ENCODE data around the gene DDX54. TPM values are rescaled to one million over a fixed set of nuclear protein-coding genes. Genes with fewer than 3 reads are reported as not detected.

Gene DDX54
- total RNA-seq, 1 donor from 2014 or later = 54.9 TPM

DNA sequence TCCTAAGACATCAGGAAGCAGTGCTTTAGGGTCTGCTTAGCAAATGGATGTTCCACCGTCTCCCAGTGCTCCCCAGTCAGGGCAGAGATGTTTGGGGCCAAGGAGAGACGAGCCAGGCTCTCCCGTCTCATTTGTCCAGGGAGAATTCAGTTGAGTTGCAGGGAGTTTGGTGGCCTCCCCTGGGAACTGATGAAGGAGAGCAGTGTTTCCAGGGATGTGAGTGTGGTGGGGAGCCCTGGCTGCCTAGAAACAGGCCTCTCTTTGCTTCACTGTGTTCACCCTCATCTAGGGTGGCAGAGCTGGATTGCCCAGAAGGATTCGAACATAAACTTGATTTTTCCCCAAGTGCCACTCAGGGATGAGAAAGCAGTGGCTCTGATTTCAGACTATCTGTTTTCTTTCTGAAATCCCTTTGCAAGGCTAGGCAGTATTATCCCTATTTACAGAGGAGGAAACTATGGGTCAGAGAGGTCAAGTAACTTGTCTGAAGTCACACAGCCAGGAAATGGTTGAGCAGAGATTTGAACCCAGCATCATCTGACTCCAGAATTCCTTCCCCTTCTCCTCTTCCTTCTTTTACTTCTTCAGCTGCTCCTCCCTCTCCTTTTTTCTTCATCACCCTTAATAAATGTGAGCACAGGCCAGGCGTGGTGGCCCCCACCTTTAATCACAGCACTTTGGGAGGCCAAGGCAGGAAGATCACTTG, 42.6 kb upstream of the DDX54 start:
- Histone ChIP-seq H3K36me3 (peaks cover 61% of the 10 kb centered on the region), H3K4me1 (peaks cover 77% of the 10 kb centered on the region), H3K27ac (no peak overlapping the region), H3K9me3 (no peaks in the 10 kb centered on the region), H3K27me3 (ENCODE audit: low read depth) (no peaks in the 10 kb centered on the region), H3K4me3 (no peak overlapping the region)
- DNase-seq (no peak), ATAC-seq (no peak)
- TF ChIP-seq, protein P1, sequence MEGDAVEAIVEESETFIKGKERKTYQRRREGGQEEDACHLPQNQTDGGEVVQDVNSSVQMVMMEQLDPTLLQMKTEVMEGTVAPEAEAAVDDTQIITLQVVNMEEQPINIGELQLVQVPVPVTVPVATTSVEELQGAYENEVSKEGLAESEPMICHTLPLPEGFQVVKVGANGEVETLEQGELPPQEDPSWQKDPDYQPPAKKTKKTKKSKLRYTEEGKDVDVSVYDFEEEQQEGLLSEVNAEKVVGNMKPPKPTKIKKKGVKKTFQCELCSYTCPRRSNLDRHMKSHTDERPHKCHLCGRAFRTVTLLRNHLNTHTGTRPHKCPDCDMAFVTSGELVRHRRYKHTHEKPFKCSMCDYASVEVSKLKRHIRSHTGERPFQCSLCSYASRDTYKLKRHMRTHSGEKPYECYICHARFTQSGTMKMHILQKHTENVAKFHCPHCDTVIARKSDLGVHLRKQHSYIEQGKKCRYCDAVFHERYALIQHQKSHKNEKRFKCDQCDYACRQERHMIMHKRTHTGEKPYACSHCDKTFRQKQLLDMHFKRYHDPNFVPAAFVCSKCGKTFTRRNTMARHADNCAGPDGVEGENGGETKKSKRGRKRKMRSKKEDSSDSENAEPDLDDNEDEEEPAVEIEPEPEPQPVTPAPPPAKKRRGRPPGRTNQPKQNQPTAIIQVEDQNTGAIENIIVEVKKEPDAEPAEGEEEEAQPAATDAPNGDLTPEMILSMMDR (IDR thresholded peaks at IDR 0.05) = no peak
- intact Hi-C loops (cut with DNase I) = no loop called here

DNA sequence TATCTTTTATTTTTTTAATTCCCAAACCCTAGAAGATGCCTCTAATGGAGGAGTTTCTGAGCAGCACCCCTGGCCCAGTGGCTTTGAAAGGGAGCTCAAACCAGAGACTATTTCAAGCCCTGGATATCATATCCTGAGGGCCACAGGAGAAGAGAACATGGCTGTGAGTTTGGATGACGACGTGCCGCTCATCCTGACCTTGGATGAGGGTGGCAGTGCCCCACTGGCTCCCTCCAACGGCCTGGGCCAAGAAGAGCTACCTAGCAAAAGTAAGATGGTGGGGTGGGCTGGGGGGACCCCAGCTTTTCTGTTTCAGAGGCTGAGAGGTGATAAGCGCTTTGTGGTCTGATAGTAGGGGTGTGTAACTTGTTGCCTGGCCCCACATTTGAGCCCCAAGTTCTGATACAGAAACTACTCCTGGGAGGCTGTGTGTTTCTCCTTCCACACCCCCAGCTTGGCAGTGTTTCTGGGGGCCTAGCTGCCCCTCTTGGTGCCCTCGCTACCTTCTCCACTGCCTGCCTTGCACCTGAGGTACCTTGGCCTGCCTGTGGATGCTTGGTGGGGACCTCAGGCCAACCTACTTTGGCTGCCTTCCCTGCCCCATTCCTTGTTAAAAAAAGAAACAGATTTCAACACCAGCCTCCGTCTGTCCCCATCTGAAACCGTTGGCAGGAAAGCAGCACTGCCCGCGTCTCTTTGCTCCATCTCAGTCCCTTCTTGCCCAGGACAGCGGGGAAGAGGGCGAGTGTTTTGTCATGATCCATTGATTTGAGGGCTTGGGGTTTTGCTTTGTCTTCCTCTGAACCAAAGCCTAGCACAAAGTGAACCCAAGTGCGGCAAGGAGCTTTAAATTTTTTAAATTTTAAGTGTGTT, 41.7 kb upstream of the DDX54 start:
- TF ChIP-seq, protein P1 (IDR thresholded peaks at IDR 0.05) = no peak
- ATAC-seq (no peak), DNase-seq (no peak)
- no peaks in the 10 kb centered on the region for H3K27me3 ChIP-seq (ENCODE audit: low read depth)
- H3K36me3 ChIP-seq = peaks cover 52% of the 10 kb centered on the region
- H3K4me1 ChIP-seq = peaks cover 78% of the 10 kb centered on the region
- H3K27ac ChIP-seq = peak overlapping the region; percentile 27
- H3K4me3 ChIP-seq = no peak overlapping the region
- intact Hi-C loops (cut with DNase I) = no loop called here
- no peaks in the 10 kb centered on the region for H3K9me3 ChIP-seq

DNA sequence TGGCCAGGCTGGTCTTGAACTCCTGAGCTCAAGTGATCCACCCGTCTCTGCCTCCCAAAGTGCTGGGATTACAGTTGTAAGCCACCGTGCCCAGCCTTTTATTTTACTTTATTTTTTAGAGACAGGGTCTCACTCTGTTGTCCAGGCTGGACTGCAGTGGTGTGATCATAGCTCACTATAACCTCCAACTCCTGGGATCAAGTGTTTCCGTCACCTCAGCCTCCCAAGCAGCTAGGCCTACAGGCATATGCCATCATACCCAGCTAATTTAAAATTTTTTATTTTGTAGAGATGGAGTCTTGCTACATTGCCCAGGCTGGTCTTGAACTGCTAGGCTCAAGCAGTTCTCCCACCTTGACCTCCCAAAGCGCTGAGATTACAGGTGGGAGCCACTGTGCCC, 39.7 kb upstream of the DDX54 start:
- H3K4me3 ChIP-seq = no peak overlapping the region
- peaks cover 32% of the 10 kb centered on the region for H3K36me3 ChIP-seq
- intact Hi-C loops (cut with DNase I) = no loop called here
- TF ChIP-seq, protein P1 (IDR thresholded peaks at IDR 0.05) = no peak
- DNase-seq (no peak), ATAC-seq (no peak)
- no peaks in the 10 kb centered on the region for H3K9me3 ChIP-seq
- no peaks in the 10 kb centered on the region for H3K27me3 ChIP-seq (ENCODE audit: low read depth)
- peaks cover 76% of the 10 kb centered on the region for H3K4me1 ChIP-seq
- no peak overlapping the region for H3K27ac ChIP-seq

DNA sequence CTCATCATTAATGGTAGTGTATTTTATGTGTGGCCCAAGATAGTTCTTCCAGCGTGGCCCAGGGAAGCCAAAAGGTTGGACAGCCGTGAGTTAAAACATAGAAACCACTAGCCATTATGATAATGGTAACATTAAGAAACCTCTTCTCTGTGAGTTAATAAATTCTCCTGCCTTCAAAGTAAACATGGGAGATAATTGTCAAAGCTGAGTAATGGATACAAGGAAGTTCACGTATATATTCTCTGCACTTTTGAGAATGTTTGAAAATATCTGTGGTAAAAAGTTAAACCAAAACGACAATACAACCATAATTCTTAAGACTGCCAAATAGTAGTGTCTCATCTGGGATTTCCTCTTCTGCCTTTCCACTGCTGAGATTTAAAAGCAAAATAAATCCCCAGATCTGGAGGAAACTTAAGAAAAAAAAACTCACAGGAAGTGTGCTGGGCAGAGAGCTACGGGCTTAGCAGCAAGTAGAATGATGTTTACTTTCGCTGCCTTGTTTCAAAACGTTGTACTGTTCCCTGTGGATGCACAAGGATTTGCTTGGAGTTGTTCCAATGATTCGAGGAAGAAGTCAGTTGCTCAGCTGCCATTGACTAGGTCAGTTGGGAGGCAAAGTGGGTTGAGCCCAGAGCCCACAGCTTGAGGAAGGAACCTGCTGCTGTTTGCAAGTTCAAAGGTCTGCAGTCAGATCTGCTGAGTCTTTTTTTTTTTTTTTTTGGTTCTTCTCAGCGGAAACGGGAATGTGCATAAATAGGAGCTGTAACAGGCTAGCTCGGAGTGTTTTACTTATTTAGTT, 37.7 kb upstream of the DDX54 start:
- TF ChIP-seq, protein P1 (IDR thresholded peaks at IDR 0.05) = no peak
- no peak for DNase-seq
- H3K4me1 ChIP-seq = peaks cover 56% of the 10 kb centered on the region
- ATAC-seq = peak; percentile 13 to 22
- peaks cover 12% of the 10 kb centered on the region for H3K36me3 ChIP-seq
- H3K27me3 ChIP-seq (ENCODE audit: low read depth) = no peaks in the 10 kb centered on the region
- no peaks in the 10 kb centered on the region for H3K9me3 ChIP-seq
- H3K27ac ChIP-seq = peak overlapping the region; percentile 97
- intact Hi-C loops (cut with DNase I) = no loop called here
- H3K4me3 ChIP-seq = peak overlapping the region; percentile 73

DNA sequence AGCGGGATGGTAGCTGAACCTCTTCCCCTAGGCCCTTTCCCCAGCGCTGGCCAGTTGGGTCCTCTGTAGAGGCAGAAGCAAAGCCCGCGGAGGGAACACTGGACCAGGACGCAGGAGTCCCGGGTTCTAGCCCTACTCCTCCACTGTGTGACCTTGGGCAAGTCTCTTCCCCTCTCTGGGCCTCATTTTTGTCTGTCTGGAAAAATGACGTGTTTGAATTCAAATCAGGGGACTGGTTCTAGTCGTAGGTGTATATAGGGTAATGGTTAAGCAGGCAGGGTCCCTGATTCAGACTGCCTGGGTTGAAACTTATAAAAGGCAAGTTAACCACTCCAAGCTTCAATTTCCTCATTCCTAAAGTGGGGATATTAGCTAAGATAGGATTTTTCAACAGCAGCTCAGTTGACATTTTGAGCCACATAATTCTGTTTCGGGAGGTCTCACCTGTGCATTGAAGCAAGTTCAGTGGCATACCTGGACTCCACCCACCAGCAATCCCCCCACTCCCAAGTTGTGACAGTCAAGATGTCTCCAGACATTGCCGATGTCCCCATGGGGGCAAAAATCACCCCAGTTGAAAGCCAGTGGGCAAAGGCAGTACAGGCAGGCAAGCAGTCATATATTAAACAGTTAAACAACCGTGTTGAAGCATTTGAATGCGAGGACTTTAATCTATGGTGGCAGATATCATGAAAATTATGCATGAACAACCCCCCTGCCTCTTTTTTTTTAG, 36.9 kb upstream of the DDX54 start:
- Histone ChIP-seq H3K4me1 (peaks cover 53% of the 10 kb centered on the region), H3K27me3 (ENCODE audit: low read depth) (no peaks in the 10 kb centered on the region), H3K4me3 (peak overlapping the region; percentile 73), H3K36me3 (peaks cover 5% of the 10 kb centered on the region), H3K27ac (peak overlapping the region; percentile 97), H3K9me3 (no peaks in the 10 kb centered on the region)
- no peak for ATAC-seq
- no peak for DNase-seq
- intact Hi-C loops (cut with DNase I) = no loop called here
- TF ChIP-seq, protein P1 (IDR thresholded peaks at IDR 0.05) = no peak

Measured in lower lobe of right lung (tissue), 2 donors.